Raji (cell line): ENCODE measurements around the gene RPTN.

Experiments
- POLR2A ChIP-seq: IDR thresholded peaks from 2 replicates; pipeline ENCODE4 v1.6.1; 2011; ENCODE audit warnings: low read depth, low read length, control low read depth; ENCODE audit not compliant: insufficient read depth

The RPTN gene

GRCh38 chr1:152107984-152108881 is 50.8 kb downstream of the RPTN start:
- no peak for TF ChIP-seq POLR2A

DNA sequence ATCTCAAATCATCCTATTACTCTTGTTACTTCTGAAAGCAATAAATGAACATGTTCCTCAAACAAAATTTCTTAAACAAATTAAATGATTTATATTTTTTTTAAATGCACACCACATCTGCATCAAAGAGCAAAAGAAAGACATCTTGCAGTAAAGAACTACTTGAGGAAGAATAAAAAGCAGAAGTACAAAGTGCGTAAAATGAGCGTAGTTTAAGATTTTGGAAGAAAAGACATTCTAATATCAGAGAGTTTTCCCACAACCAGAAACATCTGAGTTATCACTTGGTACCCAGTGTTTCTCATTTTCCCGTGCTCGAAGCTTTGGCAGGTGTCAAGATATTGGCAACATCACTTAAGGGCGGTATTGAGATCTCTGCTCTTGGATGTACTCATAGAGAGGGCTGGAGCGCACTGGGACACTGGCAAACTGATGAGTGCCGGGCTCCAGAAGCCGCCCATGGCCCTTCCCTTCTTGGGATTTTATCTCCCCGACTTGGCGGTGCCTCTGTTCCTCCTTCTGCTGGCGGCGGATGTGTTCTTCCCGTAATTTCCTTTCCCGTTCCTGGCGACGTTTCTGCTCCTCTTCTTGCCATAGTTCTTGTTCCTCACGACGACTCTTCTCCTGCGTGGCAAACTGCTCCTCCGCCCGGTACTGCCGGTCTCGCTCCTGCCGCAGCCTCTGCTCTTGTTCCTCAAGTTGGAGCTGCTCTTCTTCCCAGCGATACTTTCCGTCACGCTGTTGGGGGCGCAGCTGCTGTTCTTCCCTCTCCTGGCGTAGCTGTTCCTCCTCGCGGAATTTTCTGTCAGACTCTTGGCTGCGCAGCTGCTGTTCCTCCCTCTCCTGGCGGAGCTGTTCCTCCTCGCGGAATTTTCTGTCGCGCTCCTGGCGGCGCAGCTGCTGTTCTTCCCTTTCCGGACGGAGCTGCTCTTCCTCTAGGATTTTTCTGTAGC is 51.7 kb downstream of the RPTN start:
- no peak for TF ChIP-seq POLR2A

DNA sequence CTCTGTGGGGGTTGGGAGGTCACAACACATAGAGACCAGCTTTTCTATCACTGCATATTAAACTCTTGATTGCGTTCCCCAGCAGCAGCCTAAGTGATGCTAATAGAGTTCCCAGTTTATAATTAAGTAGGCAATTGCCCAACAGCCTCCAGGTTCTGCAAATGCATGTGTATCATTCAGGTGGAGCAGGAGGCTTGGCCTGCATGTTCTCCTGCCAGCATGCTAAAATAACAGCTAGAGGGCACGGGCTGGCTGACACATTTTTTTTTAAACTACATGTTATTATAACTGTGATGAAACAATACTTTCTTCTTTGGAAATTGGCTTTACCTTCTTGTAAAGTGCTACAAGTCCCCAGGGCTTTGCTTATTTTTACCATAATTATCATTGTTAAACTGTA is 54.2 kb downstream of the RPTN start:
- no peak for TF ChIP-seq POLR2A
